IMR-90 (cell line): Measurements from ENCODE around the gene USB1. TPM values are rescaled to one million over a fixed set of nuclear protein-coding genes. Genes with fewer than 3 reads are reported as not detected.

Experiments
- ATAC-seq: fragments of 200-7000 bp; cut with Tn5 transposase; 2 replicates; pipeline ENCODE4 v1.9.1; 2020; ENCODE audit warnings: low read depth, mild to moderate bottlenecking, moderate library complexity
- BruUV-seq: library from RNA; stranded (reverse); fragments of 400-500 nt; replicated peaks from 2 replicates; lab custom pipeline; 2021; lab: Mats Ljungman, UMichigan
- CTCF ChIA-PET: fragments of 300-600 bp; formaldehyde crosslinking; extraction: SDS; loops from one replicate; lab custom pipeline; 2021; ENCODE audit warnings: antibody characterized with exemption; lab: Yijun Ruan, JAX
- POLR2A ChIA-PET: fragments of 300-600 bp; sonication (Branson Sonifier 250); formaldehyde crosslinking; loops from one replicate; lab custom pipeline; 2022; ENCODE audit warnings: antibody characterized with exemption; ENCODE audit not compliant: unreplicated experiment; lab: Charles Lee
- DNase-seq: peaks from one replicate; pipeline ENCODE4 v3.0.0; 2013
- H2AFZ ChIP-seq: replicated peaks from 2 replicates; pipeline ENCODE3; 2013; ENCODE audit warnings: low read length, mild to moderate bottlenecking; ENCODE audit not compliant: poor library complexity
- H2AK5ac ChIP-seq: 2 replicates; pipeline ENCODE4 v1.6.1; 2013; ENCODE audit warnings: low read depth, low read length, inconsistent platforms
- H2AK9ac ChIP-seq: replicated peaks from 2 replicates; pipeline ENCODE3; 2013; ENCODE audit warnings: mild to moderate bottlenecking, low read depth, low read length, moderate library complexity; ENCODE audit not compliant: poor library complexity
- H2BK120ac ChIP-seq: 2 replicates; pipeline ENCODE4 v1.6.1; 2013; ENCODE audit warnings: low read depth, low read length, inconsistent platforms
- H2BK15ac ChIP-seq: 3 replicates; pipeline ENCODE4 v1.6.1; 2013; ENCODE audit warnings: low read depth, low read length, inconsistent platforms
- H2BK20ac ChIP-seq: 2 replicates; pipeline ENCODE4 v1.6.1; 2013; ENCODE audit warnings: low read depth, mild to moderate bottlenecking, inconsistent platforms, low read length, moderate library complexity
- H2BK5ac ChIP-seq: 2 replicates; pipeline ENCODE4 v1.6.1; 2013; ENCODE audit warnings: mild to moderate bottlenecking, low read depth, low read length, inconsistent platforms; ENCODE audit not compliant: poor library complexity, severe bottlenecking
- H3K14ac ChIP-seq: replicated peaks from 2 replicates; pipeline ENCODE4 v1.6.1; 2013; ENCODE audit warnings: low read depth, low read length, inconsistent platforms
- H3K18ac ChIP-seq: 2 replicates; pipeline ENCODE4 v1.6.1; 2013; ENCODE audit warnings: low read depth, low read length, control low read depth
- H3K23ac ChIP-seq: 2 replicates; pipeline ENCODE4 v1.6.1; 2013; ENCODE audit warnings: low read depth, low read length, inconsistent platforms
- H3K27ac ChIP-seq: 2 replicates; pipeline ENCODE4 v1.5.1; 2013; ENCODE audit warnings: mild to moderate bottlenecking, control low read depth, low read length; ENCODE audit not compliant: insufficient read depth
- H3K27me3 ChIP-seq: 2 replicates; pipeline ENCODE4 v1.6.1; 2013; ENCODE audit warnings: low read length; ENCODE audit not compliant: control insufficient read depth, insufficient read depth
- H3K36me3 ChIP-seq: 2 replicates; pipeline ENCODE4 v1.6.1; 2013; ENCODE audit warnings: low read length, mixed read lengths; ENCODE audit not compliant: control insufficient read depth, insufficient read depth
- H3K4ac ChIP-seq: 2 replicates; pipeline ENCODE4 v1.6.1; 2013; ENCODE audit warnings: low read depth, low read length, inconsistent platforms
- H3K4me1 ChIP-seq: 2 replicates; pipeline ENCODE4 v1.6.1; 2013; ENCODE audit warnings: low read length, mixed read lengths; ENCODE audit not compliant: control insufficient read depth, insufficient read depth
- H3K4me2 ChIP-seq: 2 replicates; pipeline ENCODE4 v1.6.1; 2013; ENCODE audit warnings: low read depth, mild to moderate bottlenecking, control low read depth, low read length, moderate library complexity
- H3K4me3 ChIP-seq: 2 replicates; pipeline ENCODE4 v1.5.1; 2013; ENCODE audit warnings: low read depth, mild to moderate bottlenecking, control low read depth, low read length, moderate library complexity; ENCODE audit not compliant: insufficient read depth
- H3K56ac ChIP-seq: 2 replicates; pipeline ENCODE4 v1.6.1; 2013; ENCODE audit warnings: low read length, inconsistent platforms; ENCODE audit not compliant: insufficient read depth; ENCODE audit errors: extremely low read depth
- H3K79me1 ChIP-seq, 2 experiments: 2 replicates each; pipeline ENCODE4 v1.6.1; 2013; ENCODE audit warnings: low read length in 2 of 2, inconsistent platforms in 1 of 2, low read depth in 1 of 2
- H3K9ac ChIP-seq: 2 replicates; pipeline ENCODE4 v1.6.1; 2013; ENCODE audit warnings: low read depth, low read length, control low read depth
- H3K9me1 ChIP-seq: 2 replicates; pipeline ENCODE4 v1.6.1; 2013; ENCODE audit warnings: low read length, inconsistent platforms; ENCODE audit not compliant: insufficient read depth
- H3K9me3 ChIP-seq: 2 replicates; pipeline ENCODE4 v1.6.1; 2013; ENCODE audit warnings: low read length; ENCODE audit not compliant: control insufficient read depth, insufficient read depth
- H4K20me1 ChIP-seq: 2 replicates; pipeline ENCODE4 v1.6.1; 2013; ENCODE audit warnings: low read length, inconsistent platforms; ENCODE audit not compliant: insufficient read depth
- H4K5ac ChIP-seq: 2 replicates; pipeline ENCODE4 v1.6.1; 2013; ENCODE audit warnings: mild to moderate bottlenecking, low read depth, low read length, control low read depth
- H4K8ac ChIP-seq, 2 experiments: 2 replicates each; pipeline ENCODE4 v1.6.1; 2013; ENCODE audit warnings: low read depth in 2 of 2, low read length in 2 of 2, control low read depth in 1 of 2, inconsistent platforms in 1 of 2
- H4K91ac ChIP-seq: 2 replicates; pipeline ENCODE4 v1.6.1; 2013; ENCODE audit warnings: low read depth, low read length, inconsistent platforms; ENCODE audit not compliant: insufficient read depth
- BHLHE40 ChIP-seq: fragments of 150-350 bp; IDR thresholded peaks from 2 replicates; pipeline ENCODE4 v1.6.1; 2016; ENCODE audit warnings: mild to moderate bottlenecking, low read depth, low read length
- CEBPB ChIP-seq: IDR thresholded peaks from 2 replicates; pipeline ENCODE4 v1.6.1; 2012; ENCODE audit warnings: low read depth, low read length, improper control_type of control experiment
- CHD1 ChIP-seq: IDR thresholded peaks from 2 replicates; pipeline ENCODE4 v1.6.1; 2012; ENCODE audit warnings: low read depth, low read length, improper control_type of control experiment
- FOS ChIP-seq: fragments of 150-350 bp; IDR thresholded peaks from 2 replicates; pipeline ENCODE4 v1.6.1; 2016; ENCODE audit warnings: low read depth, low read length
- MAFK ChIP-seq: IDR thresholded peaks from 2 replicates; pipeline ENCODE4 v1.6.1; 2012; ENCODE audit warnings: low read depth, low read length, improper control_type of control experiment
- MAZ ChIP-seq: IDR thresholded peaks from 2 replicates; pipeline ENCODE4 v1.6.1; 2012; ENCODE audit warnings: low read depth, mild to moderate bottlenecking, low read length, improper control_type of control experiment, moderate library complexity, borderline replicate concordance
- MXI1 ChIP-seq: IDR thresholded peaks from 2 replicates; pipeline ENCODE4 v1.6.1; 2012; ENCODE audit warnings: low read depth, mild to moderate bottlenecking, low read length, moderate library complexity, borderline replicate concordance
- POLR2A ChIP-seq: IDR thresholded peaks from 2 replicates; pipeline ENCODE4 v1.6.1; 2012; ENCODE audit warnings: mild to moderate bottlenecking, low read depth, low read length
- RAD21 ChIP-seq: IDR thresholded peaks from 2 replicates; pipeline ENCODE4 v1.6.1; 2012; ENCODE audit warnings: low read length, improper control_type of control experiment
- RCOR1 ChIP-seq: IDR thresholded peaks from 2 replicates; pipeline ENCODE4 v1.6.1; 2012; ENCODE audit warnings: mild to moderate bottlenecking, low read length, improper control_type of control experiment; ENCODE audit not compliant: insufficient replicate concordance
- RFX5 ChIP-seq: IDR thresholded peaks from 2 replicates; pipeline ENCODE4 v1.8.0; 2012; ENCODE audit warnings: low read depth, mild to moderate bottlenecking, low read length, moderate library complexity
- SMC3 ChIP-seq: fragments of 150-350 bp; IDR thresholded peaks from 2 replicates; pipeline ENCODE4 v1.6.1; 2016; ENCODE audit warnings: low read depth, mild to moderate bottlenecking, antibody characterized with exemption, low read length, moderate library complexity
- WGBS, 2 experiments: methylation state at CpG; one replicate each; pipeline versions ENCODE4 v1.1.5 to v1.1.7; 2013; ENCODE audit warnings: missing lambda C conversion rate in 2 of 2; ENCODE audit not compliant: insufficient read length in 1 of 2; ENCODE audit errors: extremely low coverage in 2 of 2; 5-methylcytosine and 5-hydroxymethylcytosine counted together
- dilution Hi-C: fragments of 300-500 bp; cut with HindIII; formaldehyde crosslinking; loops from one replicate; pipeline ENCODE4 v1.14.3; 2018; ENCODE audit warnings: low sequenced_read_pairs; ENCODE audit not compliant: unreplicated experiment
- in situ Hi-C: fragments of 300-500 bp; cut with MboI; formaldehyde crosslinking; loops from 3 replicates; pipeline ENCODE4 v1.14.3; 2019; ENCODE audit warnings: low sequenced_read_pairs, inconsistent platforms, mixed read lengths
- intact Hi-C: fragments of 100-400 bp; cut with micrococcal nuclease; formaldehyde crosslinking; loops from 2 replicates; pipeline ENCODE4 v1.10.0; 2022
- polyA plus RNA-seq, 3 experiments: library from polyadenylated mRNA; depleted of rRNA; stranded (reverse); fragments of >200 nt; gene quantifications; 2 replicates each; pipeline ENCODE4 v1.2.3, GENCODE V29; 2012; ENCODE audit warnings: low replicate concordance in 1 of 3
- total RNA-seq: library from RNA; depleted of rRNA; stranded (reverse); fragments of >200 nt; gene quantifications from 2 replicates; pipeline ENCODE4 v1.2.3, GENCODE V29; 2012
- TF ChIP-seq, protein P1 (sequence below): fragments of 150-350 bp; IDR thresholded peaks from 2 replicates; pipeline ENCODE4 v1.6.1; 2017; ENCODE audit warnings: mild to moderate bottlenecking, antibody characterized with exemption, low read length, low read depth
- TF ChIP-seq, protein P2 (sequence below): conservative IDR thresholded peaks from 2 replicates; pipeline ENCODE4 v1.5.1; 2012; ENCODE audit warnings: mild to moderate bottlenecking, low read depth, low read length, improper control_type of control experiment
- TF ChIP-seq, protein P3 (sequence below): fragments of 150-350 bp; IDR thresholded peaks from 2 replicates; pipeline ENCODE4 v1.6.1; 2016; ENCODE audit warnings: low read depth, mild to moderate bottlenecking, low read length, moderate library complexity, borderline replicate concordance

Gene USB1
- total and polyA plus RNA-seq, 2 of the 4 experiments (the other 2 are of a cell fraction): 45.9 to 94.9 TPM

DNA sequence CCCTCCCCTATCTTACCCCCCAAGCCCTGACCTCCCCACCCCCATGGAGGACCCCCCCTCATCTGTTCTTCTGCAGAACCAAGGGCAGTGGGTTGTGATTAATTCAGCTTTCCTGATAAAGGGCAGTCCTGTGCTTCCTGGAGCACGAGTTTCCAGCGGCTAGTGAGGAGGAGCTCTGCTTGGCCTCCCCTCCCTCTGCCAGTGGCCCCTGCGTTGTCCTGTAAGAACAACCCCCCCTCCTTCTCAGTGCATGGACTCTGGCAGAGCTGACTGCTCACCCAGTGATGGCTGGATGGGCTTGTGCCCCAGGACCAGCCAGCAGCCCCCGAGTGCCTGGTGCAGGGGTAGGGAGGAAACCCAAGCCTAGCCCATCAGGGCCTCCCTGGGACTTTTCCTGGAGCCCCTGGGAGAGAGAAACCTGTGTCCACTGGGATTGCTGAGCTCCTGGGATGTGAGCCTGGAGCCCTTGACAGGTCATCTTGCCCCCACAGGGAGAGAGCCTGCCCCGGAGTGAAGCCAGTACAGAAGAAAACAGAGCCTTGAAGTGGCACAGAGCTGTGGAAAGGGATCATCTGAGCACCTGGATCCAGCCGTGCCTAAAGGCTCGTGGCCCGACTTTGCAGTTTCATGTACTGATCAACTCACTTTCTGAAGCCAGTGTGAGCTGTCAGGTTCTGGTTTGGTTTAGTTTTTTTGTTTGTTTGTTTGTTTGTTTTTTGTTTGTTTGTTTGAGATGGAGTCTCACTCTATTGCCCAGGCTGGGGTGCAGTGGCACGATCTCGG is 50.8 kb downstream of the USB1 start:
- in situ Hi-C loops: no loop called here
- H3K9me3 ChIP-seq: no peaks in the 10 kb centered on the region
- H4K20me1 ChIP-seq: no peaks in the 10 kb centered on the region
- no peak overlapping the region for H2AK5ac ChIP-seq
- H2BK15ac ChIP-seq: no peak overlapping the region
- H3K23ac ChIP-seq: no peak overlapping the region
- no peak overlapping the region for H2BK120ac ChIP-seq
- no peak overlapping the region for H3K14ac ChIP-seq
- no peak overlapping the region for H4K91ac ChIP-seq
- no peak overlapping the region for H3K56ac ChIP-seq
- no TSS peak for BruUV-seq
- no peak overlapping the region for H3K27ac ChIP-seq
- ChIA-PET POLR2A (no interaction called here), CTCF (interaction anchor here (0.6 kb wide), 1 partner anchor 13 kb away, joined by 5 read pairs; no protein-coding TSS in a partner anchor)
- DNase-seq: no peak
- no peak overlapping the region for H4K5ac ChIP-seq
- no peak overlapping the region for H3K4me3 ChIP-seq
- no peak overlapping the region for H4K8ac ChIP-seq
- H3K79me1 ChIP-seq: no peaks in the 10 kb centered on the region
- 80% methylated on average over 1 of the region's 10 CpGs; no CpG with 5 or more reads in 1 of the 2 experiments for WGBS, 2 experiments
- H2AK9ac ChIP-seq: no peak overlapping the region
- H2BK5ac ChIP-seq: no peak overlapping the region
- H3K4me1 ChIP-seq: no peaks in the 10 kb centered on the region
- no peak for ATAC-seq
- H3K18ac ChIP-seq: no peak overlapping the region
- no peak overlapping the region for H2BK20ac ChIP-seq
- H3K9ac ChIP-seq: no peak overlapping the region
- intact Hi-C loops: no loop called here
- H3K4me2 ChIP-seq: no peak overlapping the region
- H3K9me1 ChIP-seq: no peaks in the 10 kb centered on the region
- H2AFZ ChIP-seq: no peak overlapping the region
- no peak overlapping the region for H3K4ac ChIP-seq
- H3K36me3 ChIP-seq: no peaks in the 10 kb centered on the region
- dilution Hi-C loops: no loop called here
- H3K27me3 ChIP-seq: peaks cover 13% of the 10 kb centered on the region
- no peak for TF ChIP-seq MAFK
- TF ChIP-seq CEBPB: no peak
- no peak for TF ChIP-seq MAZ
- TF ChIP-seq, protein P1, sequence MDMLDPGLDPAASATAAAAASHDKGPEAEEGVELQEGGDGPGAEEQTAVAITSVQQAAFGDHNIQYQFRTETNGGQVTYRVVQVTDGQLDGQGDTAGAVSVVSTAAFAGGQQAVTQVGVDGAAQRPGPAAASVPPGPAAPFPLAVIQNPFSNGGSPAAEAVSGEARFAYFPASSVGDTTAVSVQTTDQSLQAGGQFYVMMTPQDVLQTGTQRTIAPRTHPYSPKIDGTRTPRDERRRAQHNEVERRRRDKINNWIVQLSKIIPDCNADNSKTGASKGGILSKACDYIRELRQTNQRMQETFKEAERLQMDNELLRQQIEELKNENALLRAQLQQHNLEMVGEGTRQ: no peak
- no peak for TF ChIP-seq CHD1
- no peak for TF ChIP-seq RFX5
- TF ChIP-seq, protein P2, sequence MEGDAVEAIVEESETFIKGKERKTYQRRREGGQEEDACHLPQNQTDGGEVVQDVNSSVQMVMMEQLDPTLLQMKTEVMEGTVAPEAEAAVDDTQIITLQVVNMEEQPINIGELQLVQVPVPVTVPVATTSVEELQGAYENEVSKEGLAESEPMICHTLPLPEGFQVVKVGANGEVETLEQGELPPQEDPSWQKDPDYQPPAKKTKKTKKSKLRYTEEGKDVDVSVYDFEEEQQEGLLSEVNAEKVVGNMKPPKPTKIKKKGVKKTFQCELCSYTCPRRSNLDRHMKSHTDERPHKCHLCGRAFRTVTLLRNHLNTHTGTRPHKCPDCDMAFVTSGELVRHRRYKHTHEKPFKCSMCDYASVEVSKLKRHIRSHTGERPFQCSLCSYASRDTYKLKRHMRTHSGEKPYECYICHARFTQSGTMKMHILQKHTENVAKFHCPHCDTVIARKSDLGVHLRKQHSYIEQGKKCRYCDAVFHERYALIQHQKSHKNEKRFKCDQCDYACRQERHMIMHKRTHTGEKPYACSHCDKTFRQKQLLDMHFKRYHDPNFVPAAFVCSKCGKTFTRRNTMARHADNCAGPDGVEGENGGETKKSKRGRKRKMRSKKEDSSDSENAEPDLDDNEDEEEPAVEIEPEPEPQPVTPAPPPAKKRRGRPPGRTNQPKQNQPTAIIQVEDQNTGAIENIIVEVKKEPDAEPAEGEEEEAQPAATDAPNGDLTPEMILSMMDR: no peak
- TF ChIP-seq BHLHE40: no peak
- TF ChIP-seq SMC3: no peak
- no peak for TF ChIP-seq FOS
- TF ChIP-seq, protein P3, sequence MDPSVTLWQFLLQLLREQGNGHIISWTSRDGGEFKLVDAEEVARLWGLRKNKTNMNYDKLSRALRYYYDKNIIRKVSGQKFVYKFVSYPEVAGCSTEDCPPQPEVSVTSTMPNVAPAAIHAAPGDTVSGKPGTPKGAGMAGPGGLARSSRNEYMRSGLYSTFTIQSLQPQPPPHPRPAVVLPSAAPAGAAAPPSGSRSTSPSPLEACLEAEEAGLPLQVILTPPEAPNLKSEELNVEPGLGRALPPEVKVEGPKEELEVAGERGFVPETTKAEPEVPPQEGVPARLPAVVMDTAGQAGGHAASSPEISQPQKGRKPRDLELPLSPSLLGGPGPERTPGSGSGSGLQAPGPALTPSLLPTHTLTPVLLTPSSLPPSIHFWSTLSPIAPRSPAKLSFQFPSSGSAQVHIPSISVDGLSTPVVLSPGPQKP: no peak
- TF ChIP-seq MXI1: no peak
- no peak for TF ChIP-seq RCOR1
- TF ChIP-seq POLR2A: no peak
- TF ChIP-seq RAD21: no peak
